H1 (cell line): ENCODE data around the gene WDR12. TPM values are rescaled to one million over a fixed set of nuclear protein-coding genes. Genes with fewer than 3 reads are reported as not detected.

Experiments used
- CTCF ChIA-PET: fragments of 300-600 bp; sonication (Branson Sonifier 250); formaldehyde crosslinking; loops from one replicate; lab custom pipeline; 2021; ENCODE audit not compliant: partially characterized antibody; lab: Charles Lee
- POLR2A ChIA-PET: fragments of 300-600 bp; sonication (Branson Sonifier 250); formaldehyde crosslinking; loops from one replicate; lab custom pipeline; 2021; ENCODE audit warnings: inconsistent platforms; ENCODE audit not compliant: partially characterized antibody; lab: Charles Lee
- DNase-seq, 2 experiments: peaks; one replicate each; pipeline versions ENCODE4 v3.0.0 to v3.0.0-alpha.2; 2010 to 2022; ENCODE audit warnings: low spot score in 2 of 2, low read depth in 1 of 2, mixed read lengths in 1 of 2
- FAIRE-seq: peaks from 2 replicates; lab custom pipeline; 2011; peaks lifted over from hg19 to GRCh38; lab: Jason Lieb, UNC
- H2AFZ ChIP-seq: 2 replicates; pipeline ENCODE4 v1.8.1; 2012; ENCODE audit warnings: low read length, inconsistent platforms
- H2AK5ac ChIP-seq: 2 replicates; pipeline ENCODE4 v1.6.1; 2013; ENCODE audit warnings: low read depth, low read length
- H2BK120ac ChIP-seq: replicated peaks from 2 replicates; pipeline ENCODE3; 2013; ENCODE audit warnings: low read depth, low read length, inconsistent platforms
- H2BK12ac ChIP-seq: 2 replicates; pipeline ENCODE4 v1.6.1; 2013; ENCODE audit warnings: low read depth, low read length
- H2BK15ac ChIP-seq: 2 replicates; pipeline ENCODE4 v1.6.1; 2013; ENCODE audit warnings: low read length
- H2BK20ac ChIP-seq: 2 replicates; pipeline ENCODE4 v1.6.1; 2013; ENCODE audit warnings: low read length
- H2BK5ac ChIP-seq: 2 replicates; pipeline ENCODE4 v1.6.1; 2013; ENCODE audit warnings: low read depth, low read length
- H3K14ac ChIP-seq: 2 replicates; pipeline ENCODE4 v1.6.1; 2013; ENCODE audit warnings: inconsistent platforms; ENCODE audit not compliant: insufficient read length
- H3K18ac ChIP-seq: 2 replicates; pipeline ENCODE4 v1.6.1; 2013; ENCODE audit warnings: low read length; ENCODE audit errors: extremely low read depth
- H3K23ac ChIP-seq: 2 replicates; pipeline ENCODE4 v1.6.1; 2013; ENCODE audit warnings: inconsistent platforms; ENCODE audit not compliant: insufficient read length
- H3K23me2 ChIP-seq: 2 replicates; pipeline ENCODE4 v1.6.1; 2013; ENCODE audit warnings: low read depth, low read length
- H3K27ac ChIP-seq: 2 replicates; pipeline ENCODE4 v1.6.1; 2011; ENCODE audit warnings: low read depth, low read length, inconsistent platforms
- H3K27me3 ChIP-seq, 4 experiments: replicated peaks in 1 of 4; 1 replicate in 1 of 4; 2 replicates in 3 of 4; pipeline versions ENCODE4 v1.6.1 to v1.8.1; 2011 to 2013; ENCODE audit warnings: low read length in 3 of 4, mild to moderate bottlenecking in 3 of 4, inconsistent platforms in 2 of 4, mixed read lengths in 2 of 4, moderate library complexity in 1 of 4; ENCODE audit not compliant: control insufficient read depth in 3 of 4, insufficient read depth in 3 of 4; ENCODE audit errors: extremely low read depth in 1 of 4
- H3K36me3 ChIP-seq, 4 experiments: 2 replicates each; pipeline versions ENCODE4 v1.6.1 to v1.8.1; 2011 to 2013; ENCODE audit warnings: mild to moderate bottlenecking in 4 of 4, low read length in 3 of 4, moderate library complexity in 2 of 4, control low read depth in 1 of 4, inconsistent platforms in 1 of 4; ENCODE audit not compliant: insufficient read depth in 4 of 4, control insufficient read depth in 2 of 4
- H3K4ac ChIP-seq: replicated peaks from 2 replicates; pipeline ENCODE3; 2013; ENCODE audit warnings: low read length, low read depth, mixed read lengths, inconsistent platforms; ENCODE audit not compliant: insufficient read length
- H3K4me1 ChIP-seq, 4 experiments: replicated peaks in 1 of 4; 1 replicate in 1 of 4; 2 replicates in 3 of 4; pipeline versions ENCODE4 v1.6.1 to v1.8.1; 2011 to 2013; ENCODE audit warnings: low read length in 3 of 4, inconsistent platforms in 2 of 4, mixed read lengths in 1 of 4; ENCODE audit not compliant: insufficient read depth in 4 of 4, control insufficient read depth in 3 of 4
- H3K4me2 ChIP-seq, 2 experiments: 2 replicates each; pipeline versions ENCODE4 v1.6.1 to v1.8.1; 2011 to 2013; ENCODE audit warnings: low read depth in 2 of 2, low read length in 2 of 2, control low read depth in 1 of 2, inconsistent platforms in 1 of 2, mild to moderate bottlenecking in 1 of 2; ENCODE audit not compliant: insufficient read depth in 1 of 2
- H3K4me3 ChIP-seq, 4 experiments: fragments of 200-600, 300-600 bp in 1 of 4; sonication (generic), shearing (Covaris generic), sonication (Bioruptor Twin) in 1 of 4; 2 replicates each; pipeline versions ENCODE4 v1.5.1 to v1.8.1; 2011 to 2016; ENCODE audit warnings: low read length in 4 of 4, low read depth in 3 of 4, control low read depth in 2 of 4, inconsistent platforms in 2 of 4, mild to moderate bottlenecking in 2 of 4, mixed read lengths in 1 of 4, moderate library complexity in 1 of 4; ENCODE audit not compliant: insufficient read depth in 2 of 4; ENCODE audit errors: extremely low read depth in 1 of 4
- H3K56ac ChIP-seq: replicated peaks from 2 replicates; pipeline ENCODE3; 2013; ENCODE audit warnings: low read depth, mild to moderate bottlenecking, mixed read lengths, low read length, inconsistent platforms; ENCODE audit not compliant: insufficient read length
- H3K79me1 ChIP-seq: 2 replicates; pipeline ENCODE4 v1.6.1; 2013; ENCODE audit warnings: low read depth, low read length, control low read depth
- H3K79me2 ChIP-seq, 2 experiments: 2 replicates each; pipeline versions ENCODE4 v1.6.1 to v1.8.1; 2012 to 2013; ENCODE audit warnings: low read length in 2 of 2, mild to moderate bottlenecking in 2 of 2, inconsistent platforms in 1 of 2; ENCODE audit not compliant: insufficient read depth in 2 of 2, control insufficient read depth in 1 of 2
- H3K9ac ChIP-seq, 4 experiments: replicated peaks in 1 of 4; 1 replicate in 1 of 4; 2 replicates in 3 of 4; pipeline versions ENCODE4 v1.6.1 to v1.8.1; 2011 to 2013; ENCODE audit warnings: low read depth in 3 of 4, low read length in 3 of 4, control low read depth in 2 of 4, mild to moderate bottlenecking in 2 of 4, moderate library complexity in 2 of 4, inconsistent platforms in 1 of 4; ENCODE audit errors: extremely low read depth in 1 of 4
- H3K9me3 ChIP-seq, 2 experiments: 2 replicates each; pipeline versions ENCODE4 v1.6.1 to v1.8.1; 2012 to 2013; ENCODE audit warnings: mild to moderate bottlenecking in 2 of 2, moderate library complexity in 2 of 2, control low read depth in 1 of 2, inconsistent platforms in 1 of 2, low read depth in 1 of 2, low read length in 1 of 2, mixed read lengths in 1 of 2; ENCODE audit not compliant: insufficient read depth in 2 of 2
- H4K20me1 ChIP-seq, 2 experiments: replicated peaks in 1 of 2; 2 replicates each; pipeline versions ENCODE3 to v1.8.1; 2011 to 2013; ENCODE audit warnings: inconsistent platforms in 2 of 2, low read length in 2 of 2, mild to moderate bottlenecking in 1 of 2; ENCODE audit not compliant: insufficient read depth in 2 of 2, control insufficient read depth in 1 of 2
- H4K5ac ChIP-seq: 2 replicates; pipeline ENCODE4 v1.6.1; 2013; ENCODE audit warnings: low read length, low read depth, mixed read lengths, inconsistent platforms; ENCODE audit not compliant: insufficient read length
- H4K8ac ChIP-seq: 2 replicates; pipeline ENCODE4 v1.8.0; 2013; ENCODE audit warnings: mild to moderate bottlenecking, moderate library complexity, low read length, inconsistent platforms; ENCODE audit not compliant: insufficient read depth; ENCODE audit errors: extremely low read depth
- H4K91ac ChIP-seq: replicated peaks from 2 replicates; pipeline ENCODE3; 2013; ENCODE audit warnings: low read length, mixed read lengths, inconsistent platforms; ENCODE audit not compliant: insufficient read length
- SAP30 ChIP-seq: fragments of 300-600 bp; sonication (generic); IDR thresholded peaks from 2 replicates; pipeline ENCODE4 v1.7.1; 2012; ENCODE audit warnings: low read length, moderate library complexity, mild to moderate bottlenecking, inconsistent platforms; ENCODE audit not compliant: insufficient read depth, insufficient replicate concordance
- SIN3A ChIP-seq, 2 experiments: IDR thresholded peaks in 1 of 2; conservative IDR thresholded peaks in 1 of 2; 2 replicates each; pipeline ENCODE4 v1.6.1; 2011 to 2012; ENCODE audit warnings: low read length in 2 of 2, improper control_type of control experiment in 1 of 2, low read depth in 1 of 2, mild to moderate bottlenecking in 1 of 2
- TBP ChIP-seq: IDR thresholded peaks from 2 replicates; pipeline ENCODE4 v1.6.1; 2011; ENCODE audit warnings: low read depth, low read length, improper control_type of control experiment
- WGBS, 2 experiments: shearing (Covaris generic) in 1 of 2; methylation state at CpG; one replicate each; pipeline versions ENCODE4 v1.1.6 to v1.1.7; 2013 to 2015; ENCODE audit warnings: low lambda C conversion rate in 2 of 2, mixed read lengths in 2 of 2, inconsistent platforms in 1 of 2, low coverage in 1 of 2, missing lambda C conversion rate in 1 of 2; ENCODE audit not compliant: insufficient replicate concordance in 2 of 2, insufficient coverage in 1 of 2, insufficient read length in 1 of 2; ENCODE audit errors: extremely low coverage in 1 of 2, missing lambda C conversion rate in 1 of 2; 5-methylcytosine and 5-hydroxymethylcytosine counted together
- polyA plus RNA-seq, 7 experiments: library from polyadenylated mRNA; depleted of rRNA in 3 of 7; stranded (reverse) in 5 of 7; unstranded in 2 of 7; fragments of >200 nt in 5 of 7; fragments of 200-250 nt in 2 of 7; gene quantifications; 1 replicate in 5 of 7; 2 replicates in 1 of 7; 4 replicates in 1 of 7; pipeline versions ENCODE4 v1.2.1 to v1.2.3, GENCODE V29; 2011 to 2013; ENCODE audit warnings: missing spikeins in 2 of 7, mixed read lengths in 2 of 7
- total RNA-seq: library from RNA; stranded (reverse); fragmentation: NEBNext Ultra II Directional; extraction: Animal tissue kit (Norgen Biotek cat#: 25700); gene quantifications from 2 replicates; pipeline ENCODE4 v1.2.1, GENCODE V29; 2021

Gene WDR12
- total and polyA plus RNA-seq, 2 of the 8 experiments (the other 6 are each of a cell fraction or from before 2014, with no cell fraction given), result 25.0 to 183 TPM

DNA sequence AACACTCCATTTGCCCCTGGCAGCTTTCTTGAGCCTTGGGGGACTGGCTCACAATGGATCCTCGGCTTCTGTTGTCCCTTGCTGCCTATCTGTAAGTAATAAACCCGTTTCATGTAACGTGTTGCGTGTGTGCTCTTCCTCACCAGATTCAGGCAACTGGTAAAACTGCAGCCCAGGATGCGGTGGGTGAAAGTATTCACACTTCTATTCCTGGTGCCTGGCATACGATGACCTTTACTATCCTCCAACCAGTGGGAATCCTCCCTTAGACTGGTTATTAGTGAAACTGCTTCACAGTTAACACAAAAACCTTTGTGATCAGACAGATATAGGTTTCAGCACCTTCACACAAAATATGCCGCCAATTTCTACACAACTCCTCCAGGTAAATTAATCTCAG is 26.3 kb downstream of the WDR12 start:
- Histone ChIP-seq H3K27me3 (no peaks in the 10 kb centered on the region), H3K4me1 (no peaks in the 10 kb centered on the region), H2AFZ (no peak overlapping the region), H4K91ac (no peak overlapping the region), H2AK5ac (no peak overlapping the region), H2BK5ac (no peak overlapping the region), H3K9ac (no peak overlapping the region), H4K5ac (no peak overlapping the region), H3K56ac (no peak overlapping the region), H3K79me1 (no peaks in the 10 kb centered on the region), H4K8ac (no peak overlapping the region), H3K27ac (no peak overlapping the region), H3K4me2 (no peak overlapping the region), H2BK120ac (no peak overlapping the region), H3K9me3 (no peaks in the 10 kb centered on the region), H3K36me3 (peaks cover 13 to 81% (median 40%) of the 10 kb centered on the region in 4 experiments), H3K14ac (no peak overlapping the region), H4K20me1 (peaks cover 0 to 1% of the 10 kb centered on the region in 2 experiments), H3K18ac (no peak overlapping the region), H3K4me3 (no peak overlapping the region), H2BK20ac (no peak overlapping the region), H3K23me2 (no peaks in the 10 kb centered on the region), H3K23ac (no peak overlapping the region), H3K79me2 (no peaks in the 10 kb centered on the region), H2BK15ac (no peak overlapping the region), H3K4ac (no peak overlapping the region), H2BK12ac (no peak overlapping the region)
- ChIA-PET POLR2A (no interaction called here), CTCF (interaction anchor here (1.0 to 1.3 kb wide), 3 partner anchors 15 to 311 kb away, joined by 3 read pairs; no protein-coding TSS in a partner anchor)
- no peak for DNase-seq
- FAIRE-seq, result no peak
- 98% methylated on average over 7 of the region's 7 CpGs; no CpG with 5 or more reads in 1 of the 2 experiments for WGBS, 2 experiments
- TF ChIP-seq SIN3A (conservative IDR thresholded peaks at IDR 0.05 in 1 of 2, IDR thresholded peaks at IDR 0.05 in 1 of 2; ENCODE audit: low read depth in 1 of 2, low read length in 2 of 2), result no peak
- no peak for TF ChIP-seq SAP30
- TF ChIP-seq TBP, result no peak
